GM12875 (cell line): ENCODE results near the gene MRPS16.

Experiments
- H3K4me3 ChIP-seq: one replicate; pipeline ENCODE4 v1.5.1; 2011; ENCODE audit warnings: low read depth, low read length, control low read depth
- CTCF ChIP-seq: IDR thresholded peaks from 2 replicates; pipeline ENCODE4 v1.5.1; 2011; ENCODE audit warnings: low read depth, mild to moderate bottlenecking, control low read depth, inconsistent platforms, low read length, moderate library complexity, borderline replicate concordance; ENCODE audit not compliant: insufficient read depth

The MRPS16 gene

GRCh38 chr10:73252445-73253224, at the start of gene MRPS16:
TSS of gene MRPS16 (minus strand) at chr10:73252644. CDS start at chr10:73252482, 162 bp downstream.
- H3K4me3 ChIP-seq, result peak within 1 kb of the TSS; percentile 80
- no peak for TF ChIP-seq CTCF

DNA sequence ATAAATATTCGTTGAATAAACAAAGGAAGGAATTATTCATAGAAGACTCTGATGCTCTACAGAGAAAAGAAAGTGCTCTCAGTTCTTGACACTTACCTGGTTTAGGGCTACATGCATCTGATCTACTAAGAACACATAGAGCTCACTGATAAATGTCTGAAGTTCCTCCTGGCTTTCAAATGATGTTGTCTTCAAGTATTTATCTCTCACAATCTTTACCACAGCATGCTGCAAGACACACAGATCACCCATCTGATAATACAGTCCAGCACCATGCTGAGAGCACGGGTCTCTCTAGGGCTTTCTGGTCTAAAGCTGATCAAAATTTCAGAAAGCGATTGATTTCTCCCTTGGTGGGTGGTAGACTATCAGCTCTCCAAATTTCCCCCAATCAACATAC, 44.5 kb upstream of the MRPS16 start:
- TF ChIP-seq CTCF, result no peak
- H3K4me3 ChIP-seq, result no peak overlapping the region

DNA sequence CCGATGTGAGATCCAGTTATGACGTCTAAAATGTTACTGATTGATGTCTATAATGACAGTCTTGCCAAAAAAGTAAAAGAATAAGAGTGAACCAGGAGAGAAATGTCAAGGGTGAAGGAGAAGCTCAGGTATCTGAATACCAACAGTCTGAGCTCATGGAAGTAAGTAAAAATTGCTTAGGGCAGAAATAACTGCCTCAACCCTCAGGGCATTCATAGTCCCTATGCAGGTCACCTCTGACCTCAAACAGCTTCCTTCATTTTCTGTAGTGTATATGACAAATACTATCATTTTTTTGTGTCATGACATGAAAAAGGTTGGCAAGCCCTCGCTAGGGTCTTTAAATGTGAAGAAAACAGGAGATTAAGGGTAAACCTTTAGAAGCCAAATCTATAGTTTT, 41.0 kb upstream of the MRPS16 start:
- no peak for TF ChIP-seq CTCF

GRCh38 chr10:73289958-73290357, 37.5 kb upstream of the MRPS16 start:
- no peak for TF ChIP-seq CTCF
- no peak overlapping the region for H3K4me3 ChIP-seq

More for the DNA sequence above, 41.0 kb upstream of the MRPS16 start:
- no peak overlapping the region for H3K4me3 ChIP-seq

DNA sequence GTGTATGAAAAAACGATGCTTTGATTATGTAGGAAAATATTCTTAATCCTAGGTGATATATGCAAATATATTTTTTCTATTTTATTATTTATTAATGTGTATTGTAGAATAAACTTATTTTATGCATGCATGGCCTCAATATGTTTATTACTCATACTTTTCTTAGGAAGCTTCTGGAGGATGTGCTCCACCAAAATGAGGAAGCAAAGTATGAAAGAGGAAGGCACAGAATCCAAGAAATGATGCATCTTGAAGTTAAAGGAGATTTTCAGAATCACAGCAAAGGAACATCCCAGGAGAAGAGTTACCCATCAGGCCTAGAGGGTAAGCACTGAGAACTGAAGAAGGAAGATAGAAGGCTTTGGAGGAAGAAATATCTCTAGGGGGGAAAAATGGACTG, 35.0 kb upstream of the MRPS16 start:
- no peak for TF ChIP-seq CTCF
- no peak overlapping the region for H3K4me3 ChIP-seq

DNA sequence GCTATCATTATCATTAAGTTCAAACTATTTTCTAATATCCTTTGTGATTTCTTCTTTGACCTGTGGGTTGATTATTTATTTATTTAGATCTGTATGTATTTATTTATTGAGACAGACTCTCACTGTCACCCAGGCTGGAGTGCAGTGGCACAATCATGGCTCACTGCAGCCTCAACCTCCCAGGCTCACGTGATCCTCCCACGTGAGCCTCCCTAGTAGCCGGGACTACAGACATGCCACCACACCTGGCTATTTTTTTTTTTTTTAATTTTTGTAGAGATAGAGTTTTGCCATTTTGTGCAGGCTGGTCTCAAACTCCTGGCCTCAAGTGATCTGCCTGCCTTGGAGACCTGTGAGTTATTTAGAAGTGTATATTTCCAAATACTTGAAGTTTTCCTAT, 28.7 kb upstream of the MRPS16 start:
- no peak for TF ChIP-seq CTCF

GRCh38 chr10:73264423-73264822, 12.0 kb upstream of the MRPS16 start:
- no peak overlapping the region for H3K4me3 ChIP-seq
- no peak for TF ChIP-seq CTCF

More for the DNA sequence above, 28.7 kb upstream of the MRPS16 start:
- no peak overlapping the region for H3K4me3 ChIP-seq
